SH-SY5Y (cell line): ENCODE measurements around the gene TBL1X.

Experiments
- GATA2 ChIP-seq: IDR thresholded peaks from 2 replicates; pipeline ENCODE4 v1.6.1; 2011; ENCODE audit warnings: mild to moderate bottlenecking, low read depth, low read length
- GATA3 ChIP-seq: IDR thresholded peaks from 2 replicates; pipeline ENCODE4 v1.6.1; 2011; ENCODE audit warnings: low read depth, mild to moderate bottlenecking, low read length, moderate library complexity

DNA sequence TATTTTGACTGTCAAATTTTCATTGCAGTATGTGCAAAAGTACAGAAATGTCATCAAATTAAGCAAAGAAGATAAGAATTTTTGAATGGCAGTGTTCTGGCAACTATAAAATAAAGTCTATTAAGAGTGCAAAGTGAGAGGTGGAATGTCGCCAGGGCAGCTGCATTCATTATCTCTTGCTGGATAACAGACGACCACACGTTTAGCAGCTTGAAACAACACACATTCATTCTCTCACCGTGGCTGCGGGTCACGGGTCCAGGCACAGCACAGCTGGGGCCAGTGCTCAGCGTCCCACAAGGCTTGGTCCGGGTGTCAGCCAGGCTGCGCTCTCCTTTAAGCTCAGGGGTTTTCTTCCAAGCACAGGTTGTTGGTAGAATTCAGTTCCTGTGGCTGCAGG is 186.9 kb downstream of the TBL1X start:
- TF ChIP-seq GATA2 (no peak), GATA3 (no peak)
